Endodermal cell (in vitro differentiated cells): Measurements from ENCODE around the gene CARS2. TPM values are rescaled to one million over a fixed set of nuclear protein-coding genes. Genes with fewer than 3 reads are reported as not detected.

ENCODE experiments used
- DNase-seq: peaks from one replicate; pipeline ENCODE4 v3.0.0-alpha.2; 2017
- H3K27ac ChIP-seq: 2 replicates; pipeline ENCODE4 v1.5.1; 2013; ENCODE audit warnings: mild to moderate bottlenecking, low read depth, low read length, moderate library complexity
- H3K27me3 ChIP-seq: 2 replicates; pipeline ENCODE4 v1.6.1; 2013; ENCODE audit warnings: mild to moderate bottlenecking, low read length, moderate library complexity; ENCODE audit not compliant: insufficient read depth, control insufficient read depth, poor library complexity, severe bottlenecking
- H3K36me3 ChIP-seq: 2 replicates; pipeline ENCODE4 v1.7.0; 2013; ENCODE audit warnings: mild to moderate bottlenecking, low read length, moderate library complexity; ENCODE audit not compliant: control insufficient read depth, insufficient read depth
- H3K4me1 ChIP-seq: one replicate; pipeline ENCODE4 v1.7.0; 2013; ENCODE audit warnings: low read length; ENCODE audit not compliant: control insufficient read depth, insufficient read depth
- H3K4me3 ChIP-seq: 2 replicates; pipeline ENCODE4 v1.5.1; 2013; ENCODE audit warnings: mild to moderate bottlenecking, low read length, moderate library complexity
- H3K9ac ChIP-seq: 2 replicates; pipeline ENCODE4 v1.6.1; 2013; ENCODE audit warnings: mild to moderate bottlenecking, low read length, moderate library complexity; ENCODE audit not compliant: poor library complexity, severe bottlenecking; ENCODE audit errors: extremely low read depth
- H3K9me3 ChIP-seq: 2 replicates; pipeline ENCODE4 v1.6.1; 2013; ENCODE audit warnings: mild to moderate bottlenecking, low read length, moderate library complexity; ENCODE audit not compliant: control insufficient read depth
- H3K27ac Mint-ChIP-seq: 2 replicates; pipeline ENCODE4 v1.8.0; 2020; ENCODE audit warnings: mixed read lengths
- H3K27me3 Mint-ChIP-seq: 2 replicates; pipeline ENCODE4 v1.8.0; 2021; ENCODE audit warnings: mild to moderate bottlenecking, mixed read lengths; ENCODE audit not compliant: insufficient read depth
- H3K36me3 Mint-ChIP-seq: 2 replicates; pipeline ENCODE4 v1.8.0; 2020; ENCODE audit warnings: low read depth, mixed read lengths
- H3K4me1 Mint-ChIP-seq: 2 replicates; pipeline ENCODE4 v1.8.0; 2020; ENCODE audit warnings: mixed read lengths
- H3K4me3 Mint-ChIP-seq: 2 replicates; pipeline ENCODE4 v1.8.0; 2020; ENCODE audit warnings: mild to moderate bottlenecking, moderate library complexity, mixed read lengths
- H3K9me3 Mint-ChIP-seq: 2 replicates; pipeline ENCODE4 v1.8.0; 2020; ENCODE audit warnings: mild to moderate bottlenecking, mixed read lengths
- WGBS, 2 experiments: methylation state at CpG; one replicate each; pipeline versions ENCODE4 v1.1.5 to v1.1.7; 2013; ENCODE audit warnings: missing lambda C conversion rate in 2 of 2, mixed read lengths in 1 of 2; ENCODE audit not compliant: insufficient coverage in 1 of 2, insufficient read length in 1 of 2; 5-methylcytosine and 5-hydroxymethylcytosine counted together
- total RNA-seq, 2 donors: library from RNA; stranded (reverse); fragmentation: NEBNext Ultra II Directional in 1 of 2; extraction: Animal tissue kit (Norgen Biotek cat#: 25700) in 1 of 2; gene quantifications; 2 replicates in 1 of 2; 3 replicates in 1 of 2; pipeline ENCODE4 v1.2.1, GENCODE V29; 2021
- TF ChIP-seq, protein P1 (sequence below): fragments of 200-600 bp; sonication (generic); conservative IDR thresholded peaks from 2 replicates; pipeline ENCODE4 v1.5.0; 2021; ENCODE audit warnings: antibody characterized with exemption, mild to moderate bottlenecking

The CARS2 gene
- total RNA-seq, 2 donors from 2014 or later: 53.0 to 53.2 TPM

DNA sequence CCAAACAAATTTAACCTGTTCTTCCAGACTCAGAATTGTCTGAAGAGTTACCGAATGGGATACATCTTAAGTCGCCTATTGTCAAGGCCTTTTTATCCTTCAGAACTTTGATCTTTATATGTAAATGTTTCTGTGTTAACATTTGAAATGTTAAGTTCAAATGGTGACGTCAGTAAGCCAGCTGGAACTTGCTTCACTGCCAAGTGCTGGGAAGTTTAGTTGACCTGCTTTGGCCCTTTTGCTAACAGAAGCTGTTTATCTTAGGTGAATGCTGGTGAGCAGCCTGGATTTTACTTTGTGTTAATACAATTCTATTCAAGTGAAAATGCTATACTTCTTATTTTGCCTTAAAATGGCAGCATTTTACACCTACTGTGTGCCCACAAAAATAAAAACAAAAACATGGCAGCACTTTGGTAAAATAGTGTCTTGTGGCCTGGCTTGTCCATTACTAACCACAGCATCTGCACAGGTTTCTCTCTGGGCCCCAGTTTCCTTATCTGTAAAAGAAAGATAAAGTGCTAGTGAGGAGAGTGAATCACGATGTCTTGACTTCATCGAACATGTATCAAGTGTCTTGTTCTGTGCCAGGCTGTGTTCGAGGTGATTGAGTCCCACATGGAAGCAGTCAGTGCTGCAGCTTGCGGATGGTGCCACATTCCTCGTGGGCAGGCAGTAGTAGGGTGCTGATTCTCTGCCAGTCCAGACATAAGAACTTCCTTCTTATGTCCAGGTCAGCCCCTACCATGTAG, 88.4 kb downstream of the CARS2 start:
- TF ChIP-seq, protein P1, sequence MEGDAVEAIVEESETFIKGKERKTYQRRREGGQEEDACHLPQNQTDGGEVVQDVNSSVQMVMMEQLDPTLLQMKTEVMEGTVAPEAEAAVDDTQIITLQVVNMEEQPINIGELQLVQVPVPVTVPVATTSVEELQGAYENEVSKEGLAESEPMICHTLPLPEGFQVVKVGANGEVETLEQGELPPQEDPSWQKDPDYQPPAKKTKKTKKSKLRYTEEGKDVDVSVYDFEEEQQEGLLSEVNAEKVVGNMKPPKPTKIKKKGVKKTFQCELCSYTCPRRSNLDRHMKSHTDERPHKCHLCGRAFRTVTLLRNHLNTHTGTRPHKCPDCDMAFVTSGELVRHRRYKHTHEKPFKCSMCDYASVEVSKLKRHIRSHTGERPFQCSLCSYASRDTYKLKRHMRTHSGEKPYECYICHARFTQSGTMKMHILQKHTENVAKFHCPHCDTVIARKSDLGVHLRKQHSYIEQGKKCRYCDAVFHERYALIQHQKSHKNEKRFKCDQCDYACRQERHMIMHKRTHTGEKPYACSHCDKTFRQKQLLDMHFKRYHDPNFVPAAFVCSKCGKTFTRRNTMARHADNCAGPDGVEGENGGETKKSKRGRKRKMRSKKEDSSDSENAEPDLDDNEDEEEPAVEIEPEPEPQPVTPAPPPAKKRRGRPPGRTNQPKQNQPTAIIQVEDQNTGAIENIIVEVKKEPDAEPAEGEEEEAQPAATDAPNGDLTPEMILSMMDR: no peak
- Mint-ChIP-seq H3K4me1 (peaks cover 29% of the 10 kb centered on the region), H3K27ac (peak overlapping the region; percentile 39), H3K27me3 (peaks cover 12% of the 10 kb centered on the region), H3K36me3 (peaks cover 11% of the 10 kb centered on the region), H3K4me3 (peak overlapping the region; percentile 82), H3K9me3 (peaks cover 15% of the 10 kb centered on the region)
- Histone ChIP-seq H3K4me1 (peaks cover 7% of the 10 kb centered on the region), H3K9ac (peak overlapping the region; percentile 28), H3K27me3 (no peaks in the 10 kb centered on the region), H3K9me3 (peaks cover 4% of the 10 kb centered on the region), H3K4me3 (peak overlapping the region; percentile 81), H3K27ac (no peak overlapping the region), H3K36me3 (peaks cover 5% of the 10 kb centered on the region)
- 67 to 69% methylated on average over 5 to 8 of the region's 8 CpGs for WGBS, 2 experiments
- DNase-seq: no peak

DNA sequence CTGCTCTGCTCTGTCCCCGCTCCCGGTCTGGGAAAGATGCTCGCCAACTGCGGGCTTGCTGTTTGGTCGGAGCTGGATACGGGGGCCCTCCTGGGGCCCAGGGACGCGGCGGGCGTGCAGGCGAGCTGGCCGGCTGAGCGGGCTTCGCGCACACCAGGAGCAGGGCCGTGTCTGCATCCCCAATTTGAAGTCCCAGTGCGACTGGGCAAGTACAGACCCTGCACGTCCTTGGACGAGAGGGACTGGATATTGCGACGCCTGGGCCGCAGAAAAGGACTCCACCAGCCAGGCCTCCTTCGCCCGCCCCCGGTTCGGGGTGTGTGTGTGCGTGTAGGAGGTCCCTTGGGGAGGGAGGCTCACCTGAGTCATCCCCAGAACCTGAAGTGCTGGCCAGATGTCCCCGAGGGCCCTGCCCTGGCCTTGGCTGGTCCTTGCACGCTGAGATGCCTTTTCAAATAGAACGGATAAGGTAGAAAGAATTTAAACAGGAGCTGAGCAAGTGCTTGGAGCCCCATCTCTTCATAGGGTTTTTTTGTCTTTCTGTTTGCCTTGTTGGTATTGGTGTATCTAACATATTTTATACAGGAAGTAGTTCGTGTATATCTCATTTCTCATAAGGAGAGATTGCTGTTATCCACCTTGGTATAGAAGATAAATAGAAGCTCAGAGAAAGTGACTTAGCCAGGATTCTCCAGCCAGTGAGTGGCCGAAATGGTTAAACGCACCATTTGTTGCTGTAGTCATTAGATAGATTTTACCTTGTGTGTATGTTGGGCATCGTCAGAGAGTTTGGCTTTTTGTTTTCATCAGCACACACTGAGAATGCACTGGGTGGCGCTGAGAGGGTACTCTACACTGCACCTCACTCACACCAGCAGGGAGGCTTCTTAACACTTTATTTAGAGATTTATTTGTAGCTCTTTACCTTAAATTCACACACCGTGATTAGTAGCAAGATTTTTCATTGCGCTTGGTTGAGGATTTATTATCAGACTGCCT, 89.5 kb downstream of the CARS2 start:
- peak overlapping the region; percentile 81 for H3K4me3 ChIP-seq
- peaks cover 4% of the 10 kb centered on the region for H3K36me3 Mint-ChIP-seq
- H3K36me3 ChIP-seq: no peaks in the 10 kb centered on the region
- H3K27ac Mint-ChIP-seq: peak overlapping the region; percentile 7
- no peaks in the 10 kb centered on the region for H3K27me3 ChIP-seq
- DNase-seq: peak; percentile 69
- peaks cover 22% of the 10 kb centered on the region for H3K27me3 Mint-ChIP-seq
- H3K9me3 Mint-ChIP-seq: peaks cover 15% of the 10 kb centered on the region
- H3K4me1 ChIP-seq: peaks cover 7% of the 10 kb centered on the region
- peaks cover 29% of the 10 kb centered on the region for H3K4me1 Mint-ChIP-seq
- no peak overlapping the region for H3K27ac ChIP-seq
- TF ChIP-seq, protein P1: peak; percentile 40
- 9% methylated on average over 26 to 37 of the region's 37 CpGs for WGBS, 2 experiments
- peak overlapping the region; percentile 82 for H3K4me3 Mint-ChIP-seq
- H3K9ac ChIP-seq: peak overlapping the region; percentile 28
- peaks cover 4% of the 10 kb centered on the region for H3K9me3 ChIP-seq

DNA sequence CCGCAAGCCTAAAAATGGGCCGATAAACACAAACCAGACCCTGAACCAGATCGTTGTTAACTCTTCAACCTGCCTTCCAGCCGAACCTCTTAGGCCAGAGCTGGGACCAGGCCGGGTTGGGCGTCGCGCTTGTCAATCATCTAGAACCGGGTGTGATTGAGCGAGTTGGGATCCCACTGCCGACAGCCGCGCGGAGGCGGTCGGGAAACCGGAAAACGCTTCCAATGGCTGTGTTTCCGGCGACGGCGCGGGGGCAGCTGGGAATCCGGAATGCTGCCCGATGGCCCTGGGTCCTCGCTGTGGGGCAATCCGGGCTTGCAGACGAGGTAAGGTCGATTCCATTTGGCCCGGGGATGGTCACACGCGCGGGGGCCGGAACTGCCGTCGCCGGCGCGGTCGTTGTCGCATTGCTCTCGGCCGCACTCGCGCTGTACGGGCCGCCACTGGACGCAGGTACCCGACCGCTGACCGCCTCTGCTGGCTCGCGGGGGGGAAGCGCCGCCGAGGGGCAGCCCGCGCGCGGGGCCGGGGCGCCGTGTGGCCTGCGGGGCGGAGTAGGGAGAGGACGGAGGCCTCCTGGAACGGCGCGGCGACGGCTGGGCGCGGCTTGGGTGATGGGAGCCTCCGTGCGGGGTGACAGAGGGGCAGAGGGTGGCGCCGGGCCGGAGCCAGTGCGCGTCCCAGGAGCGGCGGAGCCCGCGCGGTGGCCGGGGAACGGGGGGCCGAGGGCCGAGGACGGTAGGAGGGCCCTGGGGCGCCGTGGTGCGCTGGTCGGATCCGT, 90.4 kb downstream of the CARS2 start, which contains the start of gene NAXD:
Gene NAXD, plus strand, starts transcription at position 224 of the 781 bp plus-strand sequence. Its CDS starts 57 bp downstream, at position 281.
- no peaks in the 10 kb centered on the region for H3K27me3 ChIP-seq
- H3K4me1 Mint-ChIP-seq: peaks cover 29% of the 10 kb centered on the region
- 2 to 5% methylated on average over 31 to 95 of the region's 95 CpGs for WGBS, 2 experiments
- H3K4me3 Mint-ChIP-seq: peak within 1 kb of the TSS; percentile 82
- peak within 1 kb of the TSS; percentile 28 for H3K9ac ChIP-seq
- peaks cover 4% of the 10 kb centered on the region for H3K36me3 Mint-ChIP-seq
- no peaks in the 10 kb centered on the region for H3K36me3 ChIP-seq
- H3K9me3 Mint-ChIP-seq: peaks cover 15% of the 10 kb centered on the region
- H3K27me3 Mint-ChIP-seq: peaks cover 22% of the 10 kb centered on the region
- TF ChIP-seq, protein P1: no peak
- no peak within 1 kb of the TSS for H3K27ac ChIP-seq
- H3K27ac Mint-ChIP-seq: peak within 1 kb of the TSS; percentile 93
- peak; percentile 98 for DNase-seq
- H3K4me3 ChIP-seq: peak within 1 kb of the TSS; percentile 81
- peaks cover 4% of the 10 kb centered on the region for H3K9me3 ChIP-seq
- H3K4me1 ChIP-seq: peaks cover 7% of the 10 kb centered on the region
